Stimulated activated CD4-positive, alpha-beta T cell treated with anti-CD3 and anti-CD28 coated beads, Interleukin-15, amount 100 ng/mL, for 24 hours (primary cell): Measurements from ENCODE around the gene MTG2.

Source experiments
- DNase-seq: peaks from one replicate; pipeline ENCODE4 v3.0.0-alpha.2; 2020

MTG2 gene, protein sequence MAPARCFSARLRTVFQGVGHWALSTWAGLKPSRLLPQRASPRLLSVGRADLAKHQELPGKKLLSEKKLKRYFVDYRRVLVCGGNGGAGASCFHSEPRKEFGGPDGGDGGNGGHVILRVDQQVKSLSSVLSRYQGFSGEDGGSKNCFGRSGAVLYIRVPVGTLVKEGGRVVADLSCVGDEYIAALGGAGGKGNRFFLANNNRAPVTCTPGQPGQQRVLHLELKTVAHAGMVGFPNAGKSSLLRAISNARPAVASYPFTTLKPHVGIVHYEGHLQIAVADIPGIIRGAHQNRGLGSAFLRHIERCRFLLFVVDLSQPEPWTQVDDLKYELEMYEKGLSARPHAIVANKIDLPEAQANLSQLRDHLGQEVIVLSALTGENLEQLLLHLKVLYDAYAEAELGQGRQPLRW

DNA sequence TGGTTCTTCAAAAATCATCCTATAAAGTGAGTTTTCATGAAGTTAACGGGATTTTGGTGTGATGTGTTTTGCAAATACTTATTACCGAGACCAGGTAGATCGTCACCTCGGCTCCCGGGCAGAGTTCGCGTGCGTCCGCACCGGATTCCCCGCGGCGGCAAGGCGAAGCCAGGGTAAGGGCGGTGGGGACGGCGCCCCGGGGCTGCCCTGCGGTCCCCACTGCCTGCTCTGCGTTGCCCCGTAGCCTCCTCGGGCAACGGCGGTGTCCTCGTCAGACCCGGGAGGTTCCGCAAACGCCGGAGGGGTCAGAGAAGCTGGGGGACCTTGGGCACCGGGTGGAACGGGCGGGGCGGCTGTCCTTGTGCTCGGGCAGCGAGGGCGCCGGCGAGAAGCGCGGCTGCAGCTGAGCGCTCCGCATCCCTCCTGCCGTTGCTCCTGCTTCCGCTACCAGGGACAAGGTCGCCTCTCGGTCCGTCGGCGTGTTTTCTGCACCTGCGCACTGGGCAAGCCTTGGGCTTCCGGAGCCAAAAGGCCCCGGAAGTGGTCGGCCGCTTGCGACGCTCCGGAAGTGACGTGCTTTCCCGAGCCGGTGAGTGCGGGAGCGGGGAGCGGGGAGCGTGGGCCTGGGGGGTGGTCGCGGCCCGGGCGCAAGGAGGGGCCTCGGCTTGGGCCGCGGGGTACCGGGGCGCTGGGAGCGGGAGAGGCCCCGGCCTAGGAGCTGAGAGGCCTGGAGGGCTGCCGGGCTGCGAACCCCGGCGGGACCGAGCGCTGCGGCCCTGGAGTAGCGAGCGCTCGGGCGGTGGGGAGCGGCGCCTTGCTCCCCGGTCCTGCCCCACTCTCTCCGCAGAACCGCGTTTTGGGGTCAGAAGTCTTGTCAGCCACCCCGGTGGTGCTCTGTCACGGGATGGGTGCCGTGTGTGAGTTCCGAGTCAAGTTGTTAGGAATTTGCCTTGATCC, at the start of gene MTG2:
MTG2 (plus strand) TSS at position 560 of the 957 bp plus-strand sequence. CDS start 10,393 bp downstream, outside the sequence.
- DNase-seq, result peak; percentile 96

DNA sequence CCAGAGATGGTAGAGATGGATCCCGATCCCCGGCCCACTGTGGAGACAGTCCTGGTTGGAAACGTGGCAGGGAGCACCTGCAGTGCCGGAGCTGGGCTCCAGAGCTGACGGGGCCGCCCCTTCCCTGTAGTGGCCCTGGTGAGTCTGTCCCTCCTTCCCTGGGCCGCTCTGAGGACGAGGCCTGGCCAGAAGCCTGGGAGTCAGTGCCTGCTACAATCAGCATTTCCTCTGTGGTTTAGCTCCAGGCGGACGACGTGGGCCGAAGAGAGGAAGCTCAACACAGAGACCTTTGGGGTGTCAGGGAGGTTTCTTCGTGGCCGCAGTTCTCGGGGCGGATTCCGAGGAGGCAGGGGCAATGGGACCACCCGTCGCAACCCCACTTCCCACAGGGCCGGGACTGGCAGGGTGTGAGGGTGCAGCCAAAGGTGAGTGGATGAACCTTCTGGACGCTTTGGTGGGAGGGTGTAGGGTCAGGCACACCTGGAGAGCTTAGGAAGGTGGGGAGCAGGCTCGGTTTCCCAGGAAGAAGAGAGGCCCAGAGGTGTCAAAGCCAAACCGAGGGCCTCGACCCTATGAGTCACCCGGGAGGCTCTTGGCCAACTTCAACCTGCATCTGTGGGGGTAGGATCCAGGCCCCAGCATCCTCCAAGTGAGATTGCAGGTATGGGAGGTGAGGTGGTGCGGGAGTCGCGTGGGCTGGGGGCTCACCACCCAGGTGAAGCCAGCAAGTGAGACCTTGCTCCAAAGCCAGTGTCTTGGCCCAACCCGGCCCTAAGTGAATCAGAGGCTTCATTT, 49.6 kb upstream of the MTG2 start:
- no peak for DNase-seq

DNA sequence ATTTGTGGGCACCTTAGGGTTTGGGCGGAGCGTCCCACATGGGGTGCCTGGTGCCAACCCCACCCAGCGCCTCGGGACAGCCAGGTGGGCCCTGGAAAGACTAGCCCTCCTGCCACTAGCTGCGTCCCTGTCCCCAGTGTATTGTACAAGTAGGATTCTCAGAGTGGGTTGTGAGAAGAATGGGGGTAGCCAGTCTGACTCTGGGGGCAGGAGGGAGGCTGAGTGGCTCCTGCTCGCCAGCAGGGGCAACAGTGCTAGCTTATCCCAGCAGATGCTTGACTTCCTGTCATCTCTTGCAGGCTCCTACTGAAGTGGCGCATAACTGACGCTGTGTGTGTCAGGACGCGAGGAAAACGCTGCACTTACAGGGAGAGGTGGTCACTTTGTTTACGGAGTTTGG, 49.0 kb upstream of the MTG2 start:
- no peak for DNase-seq

DNA sequence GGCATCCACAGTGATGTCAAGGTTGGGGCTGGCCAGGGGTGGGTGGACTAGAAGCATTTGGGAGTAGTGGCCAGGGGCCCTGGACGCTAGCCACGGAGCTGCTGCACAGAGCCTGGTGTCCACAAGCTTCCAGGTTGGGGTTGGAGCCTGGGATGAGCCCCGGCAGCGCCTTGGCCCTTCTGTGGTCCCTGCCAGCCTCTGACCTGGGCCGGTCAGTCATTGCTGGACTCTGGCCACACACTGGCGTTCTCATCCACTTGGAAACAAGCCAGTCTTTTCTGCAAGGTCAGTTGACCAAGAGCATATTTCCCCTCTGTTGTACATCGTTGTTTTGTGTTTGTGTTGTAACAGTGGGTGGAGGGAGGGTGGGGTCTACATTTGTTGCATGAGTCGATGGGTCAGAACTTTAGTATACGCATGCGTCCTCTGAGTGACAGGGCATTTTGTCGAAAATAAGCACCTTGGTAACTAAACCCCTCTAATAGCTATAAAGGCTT, 48.0 kb upstream of the MTG2 start:
- DNase-seq, result no peak

DNA sequence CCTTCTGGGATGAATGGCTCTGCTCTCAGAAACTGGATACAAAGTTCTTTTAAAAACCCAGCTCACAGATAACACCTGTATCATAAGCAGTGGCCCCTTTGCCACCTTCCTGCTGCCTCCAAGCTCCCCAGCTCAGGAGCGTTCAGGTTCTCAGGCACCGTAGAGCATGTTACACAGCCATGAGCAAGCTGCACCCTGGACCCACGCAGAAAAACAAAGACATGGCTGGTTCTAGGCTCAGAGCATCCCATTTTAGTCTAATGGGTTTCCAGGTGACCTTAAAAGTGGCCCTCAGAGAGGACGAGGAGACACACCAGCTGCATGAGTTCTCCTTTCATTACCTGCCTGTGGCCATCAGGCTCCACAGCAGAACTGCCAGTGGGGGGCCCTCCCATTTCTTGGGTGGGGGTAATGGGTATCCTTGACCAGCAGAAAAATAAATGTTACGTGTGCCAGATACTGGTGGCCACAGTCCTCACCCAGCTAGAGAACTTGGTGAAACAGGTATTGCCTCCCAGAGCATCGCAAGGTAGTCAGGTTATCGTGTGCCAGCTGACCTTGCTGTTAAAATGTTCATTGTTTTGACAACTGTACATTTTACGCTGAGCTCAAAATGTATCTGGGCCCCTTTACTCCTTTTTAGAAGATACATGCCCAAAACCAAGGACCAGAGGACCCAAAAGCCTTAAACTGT, 47.1 kb upstream of the MTG2 start:
- DNase-seq, result no peak

DNA sequence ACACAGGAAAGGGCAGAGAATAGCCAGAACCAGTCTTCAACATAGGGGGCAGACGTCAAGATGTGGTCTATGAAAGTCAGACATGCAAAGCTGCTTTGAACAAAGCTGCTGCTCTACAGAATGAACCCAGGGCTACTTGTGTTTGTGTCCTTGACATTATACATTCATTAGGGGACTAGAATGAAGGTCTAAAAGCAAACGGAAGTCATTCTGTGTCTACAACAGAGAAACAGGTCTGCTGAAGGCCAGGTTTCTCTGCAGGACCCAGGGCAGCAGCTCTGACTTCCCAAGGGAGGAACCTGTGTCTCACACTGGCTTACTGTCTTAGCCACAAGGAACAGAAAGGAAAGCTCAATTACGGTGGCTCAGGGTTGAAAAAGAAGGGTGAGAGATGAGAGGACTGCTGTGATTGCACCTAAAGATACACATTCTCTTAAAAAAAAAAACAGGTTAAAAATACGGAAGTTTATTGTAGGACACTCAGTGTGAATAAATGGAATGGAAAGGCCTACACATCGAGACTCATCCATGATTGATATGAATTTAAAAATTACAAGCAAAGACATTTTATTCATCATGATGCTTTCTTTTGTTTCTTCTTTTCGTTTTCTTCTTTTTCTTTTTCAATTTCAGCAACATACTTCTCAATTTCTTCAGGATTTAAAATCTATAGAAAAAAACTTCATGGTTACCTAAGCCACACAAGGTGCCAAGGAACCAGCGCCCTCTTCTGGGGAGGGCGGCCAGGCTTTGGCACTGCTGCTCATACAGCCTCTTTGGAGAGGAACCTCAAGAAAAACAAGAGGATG, 46.3 kb upstream of the MTG2 start:
- peak; percentile 70 for DNase-seq

DNA sequence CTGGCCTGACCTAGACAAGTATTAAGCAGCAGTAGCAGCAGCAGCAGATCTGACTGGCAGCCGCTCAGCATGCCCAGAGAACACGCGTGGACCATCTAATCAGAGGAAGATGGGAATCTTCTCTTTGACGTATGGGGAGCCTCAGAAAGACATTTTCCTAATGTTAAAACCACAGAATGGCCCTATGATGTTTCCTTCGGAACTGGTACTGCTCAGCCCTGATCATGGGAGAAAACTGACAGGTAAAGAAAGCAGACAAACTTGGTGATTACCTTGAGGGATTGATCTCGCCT, 45.8 kb upstream of the MTG2 start:
- DNase-seq, result no peak

DNA sequence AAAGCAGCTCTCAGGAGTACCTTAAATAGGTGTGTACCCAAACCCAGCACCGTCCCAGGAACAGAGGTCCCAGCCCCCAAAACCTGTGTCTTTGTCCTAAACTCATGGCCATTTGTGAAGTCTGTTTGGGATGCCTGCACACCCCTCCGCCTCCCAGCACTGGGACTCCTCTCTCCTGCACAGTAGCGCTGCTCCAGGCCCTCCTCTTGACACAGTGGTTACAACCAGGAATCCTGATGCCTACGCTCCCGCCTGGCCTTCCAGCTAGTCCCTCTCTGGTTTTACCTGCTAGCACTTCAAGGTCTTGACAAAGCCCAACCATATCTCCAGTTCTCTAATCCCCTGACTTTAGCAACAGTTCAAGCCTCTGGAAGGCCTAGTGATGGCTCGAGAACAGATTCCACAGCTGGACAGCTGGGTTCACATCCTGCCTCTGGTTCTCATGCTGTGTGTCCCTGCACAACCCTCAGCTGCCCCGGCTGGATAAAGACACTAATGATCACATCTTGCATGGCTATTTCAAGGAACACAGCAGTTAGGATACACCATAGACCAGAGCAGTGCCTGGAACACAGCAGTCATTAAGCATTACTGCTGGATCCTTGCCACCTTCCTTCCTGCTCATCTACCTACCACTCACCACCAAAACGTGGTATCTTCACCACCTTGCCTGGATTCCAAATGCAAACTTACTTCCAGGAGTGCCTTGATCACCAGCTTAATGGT, 45.2 kb upstream of the MTG2 start:
- DNase-seq, result no peak

DNA sequence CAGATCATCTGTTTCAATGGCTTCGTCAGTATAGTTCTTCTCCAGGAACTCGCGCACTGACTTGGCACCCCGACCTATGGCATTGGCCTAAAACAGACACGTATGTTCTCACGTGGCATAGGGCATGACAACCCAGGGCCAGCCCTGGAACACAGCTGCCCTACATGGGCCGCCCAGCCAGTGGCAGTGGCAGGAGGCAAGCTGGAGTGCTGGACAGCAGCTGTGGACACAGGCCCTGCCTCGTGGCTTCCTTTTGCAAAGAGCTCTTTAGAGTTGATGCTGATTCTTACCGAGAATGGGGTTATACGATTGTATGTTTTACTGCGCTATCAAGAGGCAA, 44.7 kb upstream of the MTG2 start:
- no peak for DNase-seq

DNA sequence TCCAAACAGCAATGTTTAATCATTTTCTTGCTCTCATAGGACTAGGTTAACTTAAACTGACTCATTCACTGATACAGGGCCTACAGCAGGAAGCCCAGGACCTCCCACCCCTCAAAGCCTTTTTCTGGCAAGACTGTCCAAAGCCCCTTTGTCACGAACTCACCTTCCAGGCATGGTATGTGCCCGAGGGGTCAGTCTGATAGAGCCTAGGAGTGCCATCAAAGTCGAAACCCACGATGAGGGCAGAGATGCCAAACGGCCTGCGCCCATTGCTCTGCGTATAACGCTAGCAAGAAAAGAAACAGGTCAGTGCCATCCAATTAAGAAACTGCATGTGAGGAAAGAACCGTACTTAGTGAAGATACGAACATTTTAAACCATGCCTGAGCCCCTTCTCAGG, 43.9 kb upstream of the MTG2 start:
- no peak for DNase-seq

DNA sequence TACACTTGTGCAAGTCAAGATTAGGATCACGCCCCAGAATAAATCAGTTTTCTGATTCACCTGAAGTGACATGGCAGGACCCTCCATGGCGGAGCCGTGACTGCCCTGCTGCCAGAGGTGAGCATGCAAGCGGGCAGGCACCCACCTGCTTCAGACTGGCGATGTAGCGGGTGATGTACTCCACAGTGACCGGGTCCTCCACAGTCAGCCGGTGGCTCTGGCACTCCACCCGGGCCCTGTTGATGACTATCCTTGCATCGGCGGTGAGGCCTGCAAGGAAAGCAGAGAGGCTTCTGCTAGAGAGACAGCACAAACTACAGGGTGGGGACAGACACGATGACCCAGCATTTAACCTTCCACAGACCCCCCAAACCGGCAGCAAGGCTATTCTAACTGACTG, 43.2 kb upstream of the MTG2 start:
- DNase-seq, result no peak

DNA sequence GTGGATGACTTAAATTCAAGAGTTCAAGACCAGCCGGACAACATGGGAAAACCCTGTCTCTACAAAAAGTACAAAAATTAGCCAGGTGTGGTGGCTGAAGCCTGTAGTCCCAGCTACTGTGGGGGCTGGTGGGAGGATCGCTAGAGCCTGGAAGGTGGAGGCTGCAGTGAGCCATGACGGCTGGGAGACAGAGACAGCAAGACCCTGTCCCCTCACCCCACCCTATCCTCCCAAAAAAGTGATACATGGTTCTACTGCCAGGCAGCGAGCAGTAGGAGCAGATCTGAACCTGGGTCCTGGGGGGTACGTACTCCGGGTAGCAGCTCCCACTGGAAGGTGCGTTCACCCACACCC, 41.8 kb upstream of the MTG2 start:
- DNase-seq, result no peak

DNA sequence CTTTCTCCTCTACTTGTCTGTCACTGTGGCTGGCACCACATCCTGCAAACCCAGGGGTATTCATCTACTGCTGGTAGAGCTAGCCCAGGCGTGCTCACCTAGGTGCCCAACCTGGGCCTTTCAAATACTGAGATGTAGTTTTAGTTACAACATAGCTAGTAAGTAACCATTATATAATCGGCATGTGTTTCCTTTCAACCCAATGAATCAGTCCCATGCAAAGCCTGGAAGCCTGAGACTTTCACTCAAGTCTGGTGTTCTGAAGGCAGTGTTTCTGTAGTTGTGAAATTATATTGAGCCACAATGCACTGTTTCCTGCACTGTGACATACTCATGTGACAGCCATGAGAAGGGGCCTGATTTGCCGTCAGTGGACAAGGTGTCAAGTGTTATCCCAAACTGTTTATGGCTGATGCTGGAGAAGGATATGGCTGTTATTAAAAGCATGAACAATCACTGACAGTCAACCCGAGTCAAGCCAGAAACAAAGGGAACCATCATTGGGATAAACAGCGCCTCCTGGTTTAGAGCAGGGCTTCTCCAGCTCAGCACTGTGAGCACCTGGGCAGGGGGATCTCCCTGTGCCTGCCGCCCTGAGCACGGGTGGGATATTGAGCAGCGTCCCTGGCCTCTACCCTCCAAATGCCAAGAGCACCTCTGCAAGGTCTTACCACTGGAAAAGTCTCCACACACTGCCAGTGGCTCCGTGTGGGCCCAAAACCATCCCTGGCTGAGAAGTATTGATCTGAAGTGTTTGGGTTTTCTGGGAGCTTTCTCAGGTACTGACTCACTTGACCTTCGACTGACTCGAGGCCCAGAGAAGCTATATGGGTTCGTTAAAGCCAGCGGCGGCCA, 41.2 kb upstream of the MTG2 start:
- DNase-seq, result peak; percentile 40

DNA sequence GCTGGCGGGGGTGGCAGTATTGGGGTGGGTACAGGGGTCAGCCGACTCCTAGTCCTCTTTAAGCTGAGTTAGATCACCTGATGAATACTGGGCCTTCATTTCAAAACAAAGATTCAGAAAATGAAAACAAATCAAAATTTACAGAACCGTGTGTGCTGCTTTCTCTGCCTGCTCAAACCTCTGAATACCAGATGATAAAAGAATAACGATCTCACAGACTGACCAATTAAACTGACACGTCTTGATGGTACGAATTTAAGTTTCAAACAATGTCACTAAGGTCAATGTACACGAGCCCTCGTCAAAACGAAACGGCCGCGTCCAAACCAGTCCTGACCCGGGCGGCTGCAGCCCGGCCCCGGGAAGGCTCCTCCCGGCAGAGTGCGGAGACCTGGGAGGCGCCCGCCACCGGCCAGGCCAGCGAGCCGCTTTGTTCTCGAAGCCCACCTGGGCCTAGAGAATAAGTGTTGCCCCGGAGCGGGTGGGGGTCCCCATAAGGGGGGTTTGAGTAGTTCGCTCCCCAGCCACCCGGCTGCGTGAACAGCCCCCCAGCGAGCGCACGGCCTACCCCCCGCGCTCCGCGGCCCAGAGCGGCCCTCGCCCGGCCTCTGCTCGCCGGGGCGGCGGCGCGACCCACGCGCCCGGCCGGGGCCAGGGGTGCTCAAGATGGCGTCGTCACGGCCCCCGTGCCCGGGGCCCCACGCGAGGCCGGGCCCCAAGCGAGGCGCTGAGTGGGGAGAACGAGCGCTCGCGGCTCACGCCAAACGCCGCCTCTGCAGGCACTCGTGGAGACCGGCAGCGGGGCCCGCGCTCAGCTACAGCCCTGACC, 40.4 kb upstream of the MTG2 start:
- peak; percentile 25 for DNase-seq

DNA sequence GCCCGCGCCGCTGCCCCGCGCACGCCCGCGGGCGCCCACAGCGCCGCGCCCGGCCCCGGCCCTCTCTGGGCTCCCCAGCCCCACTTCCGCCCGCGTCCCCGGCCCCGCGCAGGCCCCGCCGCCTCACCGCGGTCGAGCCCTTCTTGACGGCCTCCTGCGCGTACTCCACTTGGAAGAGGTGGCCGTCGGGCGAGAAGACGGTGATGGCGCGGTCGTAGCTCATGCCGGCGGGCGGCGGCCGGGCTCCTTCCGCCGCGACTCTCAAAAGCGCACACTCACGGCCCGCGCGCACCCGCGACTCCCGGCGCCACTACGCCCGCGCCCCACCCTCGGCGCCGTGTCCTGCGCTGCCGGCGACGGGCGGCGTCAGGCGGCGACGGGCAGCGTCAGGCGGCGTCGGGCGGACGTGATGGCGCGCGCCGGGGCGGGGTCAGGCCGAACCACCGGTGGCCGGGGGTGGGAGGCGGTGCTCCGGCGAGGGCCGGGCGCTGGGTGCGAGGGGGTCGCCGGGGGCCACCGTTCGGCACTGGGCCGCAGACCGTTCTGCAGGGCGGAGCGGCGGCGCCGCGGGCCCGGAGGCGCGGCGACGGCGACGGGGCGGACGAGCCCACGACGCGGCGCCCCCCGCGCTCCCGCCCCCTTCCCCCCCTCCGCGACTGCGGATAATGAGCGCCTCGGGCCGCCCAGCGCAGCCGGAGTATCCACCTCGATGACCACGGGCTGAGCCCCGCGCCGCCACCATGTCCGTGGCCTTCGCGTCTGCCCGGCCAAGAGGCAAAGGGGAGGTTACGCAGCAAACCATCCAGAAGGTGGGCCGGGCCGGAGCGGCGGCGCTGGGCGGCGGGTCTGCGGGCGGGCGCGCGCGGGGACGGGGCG, 39.5 kb upstream of the MTG2 start, which contains the start of the genes PSMA7 and SS18L1:
PSMA7 (minus strand) TSS at position 314 of the 876 bp plus-strand sequence; CDS start at position 223, 91 bp downstream.
SS18L1 (plus strand) TSS at position 689 of the 876 bp plus-strand sequence; CDS start at position 741, 52 bp downstream.
- DNase-seq, result peak; percentile 89

DNA sequence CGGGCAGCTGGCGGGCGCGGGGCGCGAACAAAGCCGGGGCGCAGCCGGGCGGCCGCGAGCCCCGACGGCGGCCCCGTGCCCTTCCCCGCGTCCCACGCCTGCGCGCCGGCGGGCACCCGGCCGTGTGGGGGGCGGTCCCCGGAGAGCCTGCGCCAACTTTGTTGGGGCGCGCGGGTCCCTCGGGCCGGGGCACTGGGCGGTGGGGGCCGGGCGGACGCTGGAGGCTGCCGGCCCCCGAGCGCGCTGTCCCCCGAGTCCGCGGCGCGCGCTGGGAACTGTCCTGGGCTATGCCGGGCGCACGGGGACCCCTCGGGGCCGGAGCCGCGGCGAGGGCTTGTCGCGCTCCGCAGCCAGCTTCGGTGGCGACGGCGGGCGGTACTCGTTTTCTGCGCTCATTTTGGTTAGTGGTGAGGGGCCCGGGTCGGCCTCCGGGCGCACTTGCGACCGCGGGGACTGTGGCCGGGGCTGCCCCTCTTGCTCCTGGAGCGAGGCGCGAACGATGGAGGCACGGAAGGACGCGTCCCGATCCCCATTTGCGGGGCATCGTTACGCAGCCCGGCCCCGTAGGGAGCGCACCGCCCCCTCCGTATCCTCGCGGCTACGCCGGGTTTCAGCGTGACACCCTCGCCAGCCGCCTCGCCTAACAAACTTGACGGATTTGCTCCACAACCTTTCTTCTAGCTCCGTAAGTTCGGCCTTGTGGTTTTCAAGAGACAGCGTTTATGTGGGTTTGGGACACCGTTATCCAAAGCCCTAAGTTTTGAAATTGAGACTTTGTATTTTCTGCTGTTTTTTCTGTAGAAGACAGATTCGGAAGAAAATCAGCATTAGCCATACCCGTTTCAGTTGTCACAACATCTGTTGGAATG, 38.6 kb upstream of the MTG2 start:
- DNase-seq, result peak; percentile 80

DNA sequence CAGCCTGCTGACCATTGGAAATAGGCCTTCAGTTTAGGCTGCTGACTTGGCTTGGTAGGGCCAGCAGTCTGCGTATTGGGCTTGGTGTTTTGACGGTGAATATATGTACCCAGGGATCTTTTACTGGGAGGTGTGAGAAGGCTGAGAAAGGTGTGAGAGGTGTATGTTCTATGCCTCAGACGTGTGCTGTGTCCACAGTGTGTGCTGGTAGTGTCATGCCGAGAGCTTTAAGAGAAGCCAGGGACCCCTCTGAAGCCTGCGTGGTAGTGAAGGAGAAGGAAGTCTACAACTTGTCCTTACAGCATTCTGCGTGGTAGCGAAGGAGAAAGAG, 37.2 kb upstream of the MTG2 start:
- no peak for DNase-seq
